Parathyroid adenoma (tissue), 2 donors: Measurements from ENCODE around the gene SKI.

Experiments used
- H2AFZ ChIP-seq: fragments of 300-600 bp; sonication (generic); one replicate; pipeline ENCODE4 v1.7.0; 2017; ENCODE audit warnings: antibody characterized with exemption, mild to moderate bottlenecking
- H3K27ac ChIP-seq: fragments of 300-600 bp; sonication (generic); one replicate; pipeline ENCODE4 v1.7.0; 2017
- H3K27me3 ChIP-seq: fragments of 300-600 bp; sonication (generic); one replicate; pipeline ENCODE4 v1.7.0; 2017; ENCODE audit warnings: low read length; ENCODE audit not compliant: control insufficient read depth, insufficient read depth
- H3K36me3 ChIP-seq: fragments of 300-600 bp; sonication (generic); one replicate; pipeline ENCODE4 v1.7.0; 2017; ENCODE audit warnings: low read length; ENCODE audit not compliant: control insufficient read depth, insufficient read depth
- H3K4me1 ChIP-seq: fragments of 300-600 bp; sonication (generic); one replicate; pipeline ENCODE4 v1.7.0; 2017; ENCODE audit warnings: control low read depth
- H3K4me2 ChIP-seq: fragments of 300-600 bp; sonication (generic); one replicate; pipeline ENCODE4 v1.7.0; 2017; ENCODE audit warnings: low read length
- H3K4me3 ChIP-seq: fragments of 300-600 bp; sonication (generic); one replicate; pipeline ENCODE4 v1.7.0; 2017; ENCODE audit warnings: low read depth, low read length
- H3K79me2 ChIP-seq: fragments of 300-600 bp; sonication (generic); one replicate; pipeline ENCODE4 v1.7.0; 2017; ENCODE audit warnings: control low read depth
- H3K9ac ChIP-seq: fragments of 300-600 bp; sonication (generic); one replicate; pipeline ENCODE4 v1.7.0; 2017; ENCODE audit warnings: mild to moderate bottlenecking
- H3K9me3 ChIP-seq: fragments of 300-600 bp; sonication (generic); one replicate; pipeline ENCODE4 v1.7.0; 2017; ENCODE audit warnings: low read length; ENCODE audit not compliant: control insufficient read depth
- TF ChIP-seq, protein P1 (sequence below): fragments of 300-600 bp; sonication (generic); IDR thresholded peaks from one replicate; pipeline ENCODE4 v1.7.0; 2017; ENCODE audit warnings: antibody characterized with exemption, mild to moderate bottlenecking
- donor health status: primary hyperparathyroidism.

Gene SKI

DNA sequence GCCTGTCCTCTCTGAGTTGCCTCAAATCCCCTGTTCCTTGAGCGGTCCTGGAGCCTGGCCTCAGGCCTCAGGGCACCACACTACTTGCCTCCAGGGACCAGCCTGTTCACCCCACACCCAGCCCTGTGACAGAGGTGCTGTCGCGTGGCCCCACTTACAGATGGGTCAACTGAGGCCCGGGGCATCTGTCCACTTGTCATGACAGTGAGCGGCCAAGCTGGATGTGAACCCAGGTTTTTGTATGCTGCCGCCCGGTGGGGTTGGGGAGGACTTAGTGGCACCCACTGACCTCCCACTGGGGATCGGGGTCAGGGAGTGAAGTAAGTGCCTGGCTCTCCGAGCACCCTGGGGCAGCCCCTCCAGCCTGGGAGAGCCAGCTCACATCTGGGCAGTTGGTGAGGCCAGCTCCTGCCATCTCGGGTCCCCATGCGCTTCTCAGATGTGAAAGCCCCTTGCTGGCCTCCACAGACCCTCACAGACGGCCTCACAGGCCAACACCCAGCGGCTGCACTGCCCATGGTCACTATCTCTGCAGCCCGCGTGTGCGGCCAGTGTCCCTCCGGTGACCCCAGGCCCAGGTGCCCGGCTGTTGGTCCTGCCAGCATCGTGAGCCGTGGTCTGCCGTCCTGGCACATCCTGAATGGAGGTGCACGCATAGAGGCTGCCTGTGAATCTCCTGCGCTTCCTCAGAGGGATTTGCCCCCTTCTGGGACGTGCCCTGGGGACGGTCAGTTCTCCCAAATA, 24.3 kb upstream of the SKI start:
- H3K36me3 ChIP-seq: no peaks in the 10 kb centered on the region
- no peak overlapping the region for H2AFZ ChIP-seq
- no peaks in the 10 kb centered on the region for H3K27me3 ChIP-seq
- H3K9ac ChIP-seq: no peak overlapping the region
- H3K9me3 ChIP-seq: no peaks in the 10 kb centered on the region
- peak overlapping the region; percentile 49 for H3K27ac ChIP-seq
- H3K79me2 ChIP-seq: no peaks in the 10 kb centered on the region
- no peaks in the 10 kb centered on the region for H3K4me1 ChIP-seq
- H3K4me3 ChIP-seq: peak overlapping the region; percentile 44
- TF ChIP-seq, protein P1, sequence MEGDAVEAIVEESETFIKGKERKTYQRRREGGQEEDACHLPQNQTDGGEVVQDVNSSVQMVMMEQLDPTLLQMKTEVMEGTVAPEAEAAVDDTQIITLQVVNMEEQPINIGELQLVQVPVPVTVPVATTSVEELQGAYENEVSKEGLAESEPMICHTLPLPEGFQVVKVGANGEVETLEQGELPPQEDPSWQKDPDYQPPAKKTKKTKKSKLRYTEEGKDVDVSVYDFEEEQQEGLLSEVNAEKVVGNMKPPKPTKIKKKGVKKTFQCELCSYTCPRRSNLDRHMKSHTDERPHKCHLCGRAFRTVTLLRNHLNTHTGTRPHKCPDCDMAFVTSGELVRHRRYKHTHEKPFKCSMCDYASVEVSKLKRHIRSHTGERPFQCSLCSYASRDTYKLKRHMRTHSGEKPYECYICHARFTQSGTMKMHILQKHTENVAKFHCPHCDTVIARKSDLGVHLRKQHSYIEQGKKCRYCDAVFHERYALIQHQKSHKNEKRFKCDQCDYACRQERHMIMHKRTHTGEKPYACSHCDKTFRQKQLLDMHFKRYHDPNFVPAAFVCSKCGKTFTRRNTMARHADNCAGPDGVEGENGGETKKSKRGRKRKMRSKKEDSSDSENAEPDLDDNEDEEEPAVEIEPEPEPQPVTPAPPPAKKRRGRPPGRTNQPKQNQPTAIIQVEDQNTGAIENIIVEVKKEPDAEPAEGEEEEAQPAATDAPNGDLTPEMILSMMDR: no peak
- H3K4me2 ChIP-seq: peak overlapping the region; percentile 79

DNA sequence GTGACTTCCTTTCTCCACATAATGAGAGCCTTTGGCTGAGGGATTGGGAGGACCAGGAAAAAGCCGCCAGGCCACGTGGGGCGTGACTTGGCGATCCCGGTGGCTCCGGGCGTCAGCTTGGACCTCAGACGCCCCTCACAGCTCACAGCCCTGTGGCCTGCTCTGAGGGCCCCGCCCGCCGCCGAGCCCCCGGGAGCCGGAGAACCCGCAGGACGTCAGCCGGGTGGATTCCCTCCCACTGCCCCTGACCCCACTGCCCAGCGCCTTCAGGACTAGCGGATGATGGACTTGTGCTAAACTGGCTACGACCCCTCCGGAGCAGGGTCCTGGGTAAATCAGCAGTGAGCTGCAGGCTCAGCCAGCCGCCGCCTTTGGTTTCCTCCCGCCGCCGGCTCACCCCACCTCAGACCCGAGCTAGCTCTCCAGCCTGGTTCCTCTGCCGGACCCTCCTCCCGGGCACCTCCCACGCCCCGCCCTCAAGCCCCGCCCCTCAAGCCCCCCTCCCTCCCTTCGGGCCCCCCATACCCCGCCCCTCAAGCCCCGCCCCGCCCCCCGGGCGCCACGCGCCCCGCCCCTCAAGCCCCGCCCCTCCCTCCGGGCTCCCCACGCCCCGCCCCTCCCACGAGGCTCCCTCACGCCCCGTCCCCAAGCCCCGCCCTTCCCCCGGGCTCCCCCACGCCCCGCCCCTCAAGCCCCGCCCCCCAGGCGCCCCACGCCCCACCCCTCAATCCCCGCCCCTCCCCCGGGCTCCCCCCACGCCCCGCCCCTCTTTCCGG, 23.5 kb upstream of the SKI start:
- Histone ChIP-seq H3K9ac (no peak overlapping the region), H3K4me1 (no peaks in the 10 kb centered on the region), H2AFZ (no peak overlapping the region), H3K9me3 (no peaks in the 10 kb centered on the region), H3K27me3 (no peaks in the 10 kb centered on the region), H3K36me3 (no peaks in the 10 kb centered on the region), H3K4me2 (peak overlapping the region; percentile 79), H3K79me2 (no peaks in the 10 kb centered on the region), H3K4me3 (peak overlapping the region; percentile 44), H3K27ac (peak overlapping the region; percentile 49)
- TF ChIP-seq, protein P1: no peak

DNA sequence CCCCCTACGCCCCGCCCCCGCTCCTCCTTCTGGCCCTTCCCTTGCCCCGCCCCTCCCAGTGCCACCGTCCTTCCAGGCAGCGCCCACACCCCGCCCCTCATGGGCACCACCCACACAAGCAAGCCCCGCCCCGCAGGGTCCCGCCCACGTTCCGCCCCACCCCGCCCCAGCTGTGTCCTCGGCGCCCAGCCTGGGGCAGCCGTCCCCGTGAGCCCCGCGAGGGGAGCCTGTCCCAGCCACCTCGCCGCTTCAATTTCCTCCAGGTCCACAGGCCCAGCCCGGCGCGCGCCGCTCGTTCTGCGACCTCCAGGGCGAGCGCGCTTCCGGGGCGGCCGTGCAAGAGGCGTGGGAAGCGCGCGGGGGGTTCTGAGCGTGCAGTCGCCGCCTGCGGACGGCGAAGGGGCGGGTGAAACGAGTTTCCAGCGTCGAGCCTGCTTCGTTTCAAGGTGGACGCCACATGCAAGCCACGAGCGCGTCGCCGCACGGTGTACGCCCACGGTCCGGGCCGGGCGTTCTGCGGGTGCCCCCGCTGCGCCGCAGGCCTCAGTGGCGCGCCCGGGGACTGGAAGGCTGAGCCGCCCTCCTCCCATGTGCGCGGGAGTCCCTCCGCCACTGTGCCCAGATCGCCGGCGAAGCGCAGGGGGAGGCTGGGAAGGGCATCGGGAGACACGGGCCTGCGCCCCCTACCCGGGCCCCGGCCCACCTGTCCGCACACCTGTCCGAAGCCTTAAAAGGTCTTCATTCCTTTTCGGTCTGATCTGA, 22.7 kb upstream of the SKI start:
- Histone ChIP-seq H3K4me2 (peak overlapping the region; percentile 74), H3K4me1 (no peaks in the 10 kb centered on the region), H3K79me2 (no peaks in the 10 kb centered on the region), H3K9me3 (no peaks in the 10 kb centered on the region), H3K9ac (no peak overlapping the region), H2AFZ (peak overlapping the region; percentile 68), H3K36me3 (no peaks in the 10 kb centered on the region), H3K4me3 (peak overlapping the region; percentile 56), H3K27me3 (no peaks in the 10 kb centered on the region), H3K27ac (peak overlapping the region; percentile 29)
- TF ChIP-seq, protein P1: no peak

DNA sequence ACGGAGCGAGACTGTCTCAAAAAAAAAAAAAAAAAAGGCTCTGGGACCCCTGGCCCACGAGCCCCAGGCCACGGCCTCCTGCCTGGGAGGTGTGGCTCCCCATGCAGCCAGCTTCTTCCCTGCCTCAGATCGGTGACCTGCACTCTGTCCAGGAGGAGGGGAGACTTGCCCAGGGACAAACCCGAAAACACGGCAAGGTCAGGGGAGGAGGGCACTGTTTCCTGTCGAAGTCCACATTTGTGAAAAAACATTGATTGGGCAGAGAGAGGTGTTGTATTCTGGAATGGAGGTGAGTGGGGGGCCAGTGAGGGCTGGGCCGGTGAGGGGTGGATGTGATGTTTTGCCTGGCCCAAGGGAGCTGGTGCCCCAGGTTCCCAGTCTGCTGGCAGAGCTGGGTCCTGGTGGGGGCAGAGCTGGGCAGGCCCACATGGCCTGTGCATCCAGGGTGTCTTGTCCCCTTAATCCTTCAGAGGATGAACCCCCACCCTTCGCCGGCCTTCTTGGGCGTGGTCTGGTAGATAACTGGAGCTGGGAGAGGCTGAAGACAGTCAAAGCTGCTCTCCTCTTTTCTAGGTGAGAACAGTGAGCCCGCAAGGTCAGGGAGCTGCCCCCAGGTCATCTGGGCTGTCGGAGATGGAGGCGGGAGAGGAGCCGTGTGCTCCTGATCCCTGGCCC, 21.2 kb upstream of the SKI start:
- TF ChIP-seq, protein P1: no peak
- H3K27ac ChIP-seq: peak overlapping the region; percentile 39
- H3K9ac ChIP-seq: no peak overlapping the region
- no peaks in the 10 kb centered on the region for H3K79me2 ChIP-seq
- no peaks in the 10 kb centered on the region for H3K4me1 ChIP-seq
- no peak overlapping the region for H2AFZ ChIP-seq
- no peak overlapping the region for H3K4me2 ChIP-seq
- H3K4me3 ChIP-seq: no peak overlapping the region
- H3K9me3 ChIP-seq: no peaks in the 10 kb centered on the region
- H3K27me3 ChIP-seq: no peaks in the 10 kb centered on the region
- H3K36me3 ChIP-seq: no peaks in the 10 kb centered on the region
